Right kidney (tissue), 1 donor: ENCODE results near the gene EIF5AL1.
"Not testable (repeated sequence)": the region's sequence is repeated elsewhere in the genome, so short reads cannot be mapped to it uniquely, and the experiment has no call there.

Source experiments
- DNase-seq: peaks from one replicate; pipeline ENCODE4 v3.0.0-alpha.2; 2016

The EIF5AL1 gene

DNA sequence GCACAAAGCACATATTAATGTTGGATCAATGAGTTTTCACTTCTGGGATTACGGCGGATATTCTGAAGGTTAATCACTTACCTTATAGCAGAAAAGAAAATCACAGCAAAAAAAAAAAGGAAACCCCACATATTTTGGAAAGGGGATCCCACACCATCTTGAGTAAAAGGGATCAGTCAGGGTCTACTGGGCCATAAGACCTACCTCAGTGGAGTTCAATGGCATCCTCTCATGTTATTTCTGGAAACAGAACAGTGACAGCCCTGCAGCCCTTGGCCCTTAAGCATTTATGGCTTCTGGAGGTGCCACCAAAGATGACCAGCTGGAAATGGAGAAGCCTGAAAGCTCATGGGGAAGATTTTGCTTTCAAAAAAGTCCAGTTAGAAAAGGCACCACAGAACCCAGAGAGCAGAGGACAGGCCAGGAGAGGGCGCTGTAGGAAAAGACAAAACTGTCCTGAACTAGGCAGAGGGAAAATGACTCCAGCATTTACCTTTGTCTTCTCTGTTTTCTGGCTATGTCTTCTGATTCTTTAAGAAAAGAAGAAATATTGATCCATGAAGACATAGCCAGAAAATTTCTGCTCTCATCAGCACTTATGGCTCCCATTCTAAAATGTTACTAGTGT is 2.9 kb upstream of the EIF5AL1 start:
- DNase-seq: not testable (repeated sequence)

DNA sequence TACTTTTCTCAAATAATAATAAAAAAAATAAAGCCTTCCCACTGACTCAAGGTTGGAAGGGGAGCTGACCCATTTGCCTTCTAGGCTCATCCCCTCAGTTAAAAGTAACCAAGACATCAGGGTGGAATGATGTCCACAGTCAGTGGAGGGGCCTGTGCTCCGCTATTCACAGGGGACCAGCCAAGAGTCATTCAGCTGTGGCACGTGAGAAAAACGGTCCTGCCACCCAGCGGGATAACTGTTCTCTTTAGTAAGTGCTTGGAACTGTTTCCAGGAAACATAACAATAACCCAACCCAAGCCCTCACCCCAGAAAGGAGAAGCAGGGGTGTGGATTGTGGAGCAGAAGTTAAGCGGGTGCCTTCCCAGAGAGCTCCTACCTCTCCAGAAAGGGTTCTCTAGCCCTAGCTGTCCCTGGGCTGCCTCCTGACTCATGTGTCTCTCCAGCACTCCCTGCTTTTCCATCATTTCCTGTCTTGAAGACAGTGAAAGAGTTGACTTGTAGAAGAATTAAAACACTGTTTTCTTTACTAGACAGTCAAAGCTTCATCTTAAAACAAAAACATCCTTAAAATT is 2.3 kb upstream of the EIF5AL1 start:
- not testable (repeated sequence) for DNase-seq

GRCh38 chr10:79516532-79517205 is 4.3 kb downstream of the EIF5AL1 start:
- DNase-seq: not testable (repeated sequence)

- DNase-seq: not testable (repeated sequence)
Measured at GRCh38 chr10:79517567-79517966, 5.2 kb downstream of the EIF5AL1 start.

GRCh38 chr10:79521751-79522150 is 9.4 kb downstream of the EIF5AL1 start:
- not testable (repeated sequence) for DNase-seq

DNA sequence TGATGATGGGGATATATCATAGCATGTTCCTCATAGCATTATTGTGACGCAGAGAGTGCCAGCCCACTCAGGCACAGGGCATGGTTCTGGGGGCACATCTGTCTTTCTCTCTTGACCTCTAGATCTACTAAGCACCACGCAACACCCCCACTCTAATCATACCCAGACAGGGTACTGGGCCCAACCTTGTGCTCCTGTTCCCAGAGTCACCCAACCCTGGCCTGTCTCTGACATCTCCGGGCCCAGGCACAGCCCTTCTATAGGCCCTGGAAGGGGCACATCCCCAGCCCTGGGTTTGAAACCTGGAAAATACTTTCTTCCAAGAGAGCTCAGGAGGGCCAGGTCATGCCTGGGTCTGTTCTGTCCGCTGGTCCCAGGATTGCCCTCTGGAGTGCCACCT is 10.1 kb downstream of the EIF5AL1 start:
- not testable (repeated sequence) for DNase-seq

- not testable (repeated sequence) for DNase-seq
Measured at GRCh38 chr10:79523157-79523853, 11.0 kb downstream of the EIF5AL1 start.

DNA sequence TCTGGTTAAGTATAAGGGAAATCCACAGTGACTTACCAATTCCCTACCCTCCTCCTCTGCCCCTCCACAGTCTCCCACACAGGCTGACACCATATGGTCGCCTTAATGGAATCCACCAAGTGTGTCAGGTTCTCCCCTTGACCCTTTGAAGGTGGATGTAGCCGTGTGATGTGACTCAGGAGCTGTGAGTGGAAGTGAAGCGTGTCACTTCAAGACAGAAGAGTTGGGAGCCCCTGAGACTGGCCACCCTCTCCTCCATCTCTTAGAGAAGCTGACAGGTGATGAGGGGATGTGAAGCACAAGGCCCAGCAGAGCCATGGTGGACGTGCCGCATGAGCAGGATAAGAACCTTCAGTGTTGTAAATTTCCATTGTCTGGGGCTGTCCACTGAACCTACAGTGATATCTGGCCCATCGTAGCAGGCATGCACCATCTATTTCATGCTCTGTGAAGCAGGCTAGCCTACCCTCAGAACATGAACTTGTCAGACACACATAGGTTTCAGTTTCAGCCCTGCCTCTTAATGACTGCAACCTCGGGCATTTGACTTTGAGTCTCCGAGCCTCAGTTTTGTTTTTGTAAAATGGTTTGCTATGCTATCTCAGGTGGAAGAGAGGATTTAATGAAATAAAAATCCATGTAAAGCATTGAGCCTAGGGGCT is 12.8 kb downstream of the EIF5AL1 start:
- not testable (repeated sequence) for DNase-seq

GRCh38 chr10:79528261-79528660 is 15.9 kb downstream of the EIF5AL1 start:
- not testable (repeated sequence) for DNase-seq

DNA sequence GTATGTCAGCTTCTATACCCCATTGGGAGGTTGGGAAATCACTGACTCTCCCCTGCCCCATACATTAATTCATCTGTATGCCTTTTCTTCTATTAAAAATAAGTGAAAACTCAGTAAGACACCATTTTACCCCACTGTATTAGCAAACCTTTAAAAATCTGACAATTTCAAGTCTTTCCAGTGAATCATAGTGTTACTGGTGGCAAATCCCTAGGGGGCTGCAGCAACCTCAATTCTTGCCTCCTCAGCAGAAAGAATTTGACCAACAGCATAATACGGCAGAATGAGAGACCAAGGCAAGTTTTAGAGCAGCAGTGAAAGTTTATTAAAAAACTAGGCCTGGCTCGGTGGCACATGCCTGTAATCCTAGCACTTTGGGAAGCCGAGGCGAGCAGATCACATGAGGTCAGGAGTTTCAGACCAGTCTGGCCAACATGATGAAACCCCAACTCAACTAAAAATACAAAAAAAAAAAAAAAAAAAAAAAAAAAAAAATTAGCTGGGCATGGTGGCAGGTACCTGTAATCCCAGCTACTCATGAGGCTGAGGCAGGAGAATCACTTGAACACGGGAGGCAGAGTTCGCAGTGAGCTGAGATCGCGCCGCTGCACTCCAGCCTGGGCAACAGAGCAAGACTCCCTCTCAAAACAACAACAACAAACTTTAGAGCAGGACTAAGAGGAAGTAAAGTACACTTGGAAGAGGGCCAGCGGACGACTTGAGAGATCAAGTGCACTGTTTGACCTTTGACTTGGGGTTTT is 21.0 kb downstream of the EIF5AL1 start:
- DNase-seq: not testable (repeated sequence)

GRCh38 chr10:79533903-79534175 is 21.5 kb downstream of the EIF5AL1 start:
- DNase-seq: not testable (repeated sequence)

DNA sequence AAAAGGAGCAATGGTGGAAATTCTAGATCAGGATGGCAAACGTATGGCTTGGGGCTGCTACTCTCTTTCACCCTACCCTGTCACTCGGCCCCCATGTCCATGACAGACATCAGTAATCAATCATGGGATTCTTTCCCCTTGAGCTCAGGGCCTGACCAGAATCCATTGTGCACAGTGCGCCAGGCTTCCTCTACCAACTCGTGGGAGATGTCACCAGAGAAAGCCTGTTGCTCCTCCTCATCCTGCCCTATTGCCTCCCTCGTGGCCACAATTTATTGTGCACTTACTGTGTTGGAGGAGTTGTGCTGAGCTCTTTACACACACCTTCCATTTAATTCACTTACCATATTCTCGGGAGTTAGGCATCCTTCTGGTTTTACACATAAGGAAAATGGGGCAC is 26.0 kb downstream of the EIF5AL1 start:
- DNase-seq: not testable (repeated sequence)

DNA sequence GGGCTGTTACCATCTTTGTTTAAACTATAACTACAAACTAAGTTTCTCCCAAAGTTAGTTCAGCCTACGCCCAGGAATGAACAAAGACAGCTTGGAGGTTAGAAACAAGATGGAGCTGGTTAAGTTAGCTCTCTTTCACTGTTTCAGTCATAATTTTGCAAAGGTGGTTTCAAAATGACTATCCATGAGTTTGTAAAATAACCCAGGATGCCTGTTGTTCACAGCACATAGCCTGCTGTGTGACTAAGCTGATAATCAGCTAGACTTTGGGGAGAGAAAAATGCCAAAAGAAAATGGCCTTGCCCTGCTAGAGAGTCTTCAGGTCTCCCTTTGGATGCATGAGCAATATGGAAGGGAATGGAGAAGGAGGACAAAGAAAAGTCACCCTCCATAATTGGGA is 28.6 kb downstream of the EIF5AL1 start:
- DNase-seq: not testable (repeated sequence)

DNA sequence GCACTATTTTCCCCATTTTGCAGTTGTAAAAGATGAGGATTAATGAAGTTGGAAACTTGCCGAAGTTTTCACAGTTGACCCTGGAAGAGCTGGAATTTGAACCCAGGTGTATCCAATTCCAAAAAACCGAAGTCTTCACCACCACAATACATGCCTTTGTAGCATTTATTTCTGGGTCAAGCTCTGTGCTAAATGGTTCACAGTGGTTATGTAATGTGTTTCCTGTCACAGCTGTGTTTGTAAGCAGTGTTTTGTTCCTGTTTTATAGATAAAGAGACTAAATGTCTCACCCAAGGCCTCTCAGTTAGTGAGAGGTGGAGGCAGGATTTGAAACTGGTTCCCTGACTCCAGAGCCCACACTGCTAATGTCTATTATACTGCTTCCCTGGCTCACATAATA is 30.3 kb downstream of the EIF5AL1 start:
- DNase-seq: no peak

- DNase-seq: not testable (repeated sequence)
Measured at GRCh38 chr10:79544408-79544807, 32.1 kb downstream of the EIF5AL1 start.

DNA sequence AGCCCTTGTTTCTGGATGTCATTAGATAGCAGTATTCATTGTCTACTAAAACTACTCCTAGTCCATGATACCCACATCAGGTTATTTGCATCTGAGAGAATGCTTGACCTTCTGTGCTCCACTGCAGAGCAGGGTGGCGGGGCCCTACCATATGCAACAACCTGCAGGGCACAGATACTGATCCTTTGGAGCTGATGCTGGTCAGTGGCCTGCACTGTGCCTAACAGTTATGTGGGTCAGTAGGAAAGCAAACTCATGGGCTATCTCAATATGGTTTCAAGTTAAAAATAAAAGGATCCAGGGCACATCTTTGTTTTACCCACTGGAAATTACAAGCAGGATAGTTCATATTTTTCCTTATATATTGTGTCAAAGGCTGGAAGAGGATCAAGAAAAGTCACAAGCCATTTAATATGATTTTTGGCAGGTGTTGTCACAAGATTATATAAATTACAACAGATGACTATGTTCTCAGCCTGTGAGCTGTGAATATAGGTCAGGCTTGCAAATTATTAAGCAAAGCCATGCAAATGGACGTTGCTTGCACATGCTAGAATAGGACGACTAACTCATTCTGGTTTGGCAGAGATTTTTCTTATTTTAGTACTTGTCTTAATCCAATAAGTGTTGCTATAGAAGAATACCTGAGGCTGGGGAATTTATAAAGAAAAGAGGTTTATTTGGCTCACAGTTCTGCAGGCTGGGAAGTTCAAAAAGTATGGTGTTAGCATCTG is 32.8 kb downstream of the EIF5AL1 start:
- DNase-seq: not testable (repeated sequence)

GRCh38 chr10:79547128-79547527 is 34.8 kb downstream of the EIF5AL1 start:
- DNase-seq: not testable (repeated sequence)

- no peak for DNase-seq
Measured at GRCh38 chr10:79547973-79548372, 35.6 kb downstream of the EIF5AL1 start.

DNA sequence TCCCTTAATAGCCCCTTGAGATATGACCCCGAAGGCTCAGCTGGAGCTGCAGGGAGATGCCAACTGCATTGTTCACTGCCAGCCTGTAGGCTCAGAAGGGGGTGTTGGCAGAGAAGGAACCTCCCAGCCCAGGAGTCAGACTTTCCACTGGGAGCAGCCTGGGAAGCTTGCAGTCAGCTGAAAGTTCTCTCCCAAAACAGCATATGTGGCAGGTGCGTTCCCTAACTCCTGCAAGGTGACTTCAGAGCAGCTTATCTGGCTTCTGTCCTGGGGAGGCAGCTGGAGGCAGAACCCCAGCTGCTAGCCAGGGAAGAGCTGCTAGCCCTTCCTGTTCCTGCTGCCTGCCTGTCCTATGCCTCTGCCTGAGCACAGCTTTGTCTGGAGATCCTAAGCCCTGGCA is 39.8 kb downstream of the EIF5AL1 start:
- no peak for DNase-seq

GRCh38 chr10:79555354-79556309 is 43.3 kb downstream of the EIF5AL1 start:
- DNase-seq: no peak
